Rectal smooth muscle tissue (tissue), 1 donor: ENCODE data around the gene RREB1.

Experiments
- H3K27ac ChIP-seq: one replicate; pipeline ENCODE4 v1.7.0; 2013; ENCODE audit warnings: low read depth, low read length, inconsistent platforms
- H3K27me3 ChIP-seq: one replicate; pipeline ENCODE4 v1.7.0; 2013; ENCODE audit warnings: low read length; ENCODE audit not compliant: control insufficient read depth, insufficient read depth
- H3K36me3 ChIP-seq: one replicate; pipeline ENCODE4 v1.7.0; 2013; ENCODE audit warnings: low read length; ENCODE audit not compliant: control insufficient read depth, insufficient read depth
- H3K4me1 ChIP-seq: one replicate; pipeline ENCODE4 v1.7.0; 2013; ENCODE audit warnings: low read length; ENCODE audit not compliant: control insufficient read depth, insufficient read depth
- H3K4me3 ChIP-seq: one replicate; pipeline ENCODE4 v1.7.0; 2013; ENCODE audit warnings: low read length
- H3K9ac ChIP-seq: one replicate; pipeline ENCODE4 v1.7.0; 2013; ENCODE audit warnings: low read length

RREB1 gene

GRCh38 chr6:7135755-7136154 is 28.0 kb downstream of the RREB1 start:
- Histone ChIP-seq H3K4me3 (no peak overlapping the region), H3K36me3 (no peaks in the 10 kb centered on the region), H3K27me3 (no peaks in the 10 kb centered on the region), H3K4me1 (peaks cover 26% of the 10 kb centered on the region), H3K9ac (no peak overlapping the region), H3K27ac (no peak overlapping the region)

- H3K27me3 ChIP-seq = no peaks in the 10 kb centered on the region
- H3K36me3 ChIP-seq = no peaks in the 10 kb centered on the region
- H3K9ac ChIP-seq = peak overlapping the region; percentile 2
- H3K4me3 ChIP-seq = no peak overlapping the region
- peak overlapping the region; percentile 41 for H3K27ac ChIP-seq
- H3K4me1 ChIP-seq = peaks cover 26% of the 10 kb centered on the region
Measured at GRCh38 chr6:7136859-7137334, 29.1 kb downstream of the RREB1 start.

- Histone ChIP-seq H3K36me3 (no peaks in the 10 kb centered on the region), H3K9ac (peak overlapping the region; percentile 2), H3K4me3 (peak overlapping the region; percentile 11), H3K27ac (peak overlapping the region; percentile 41), H3K4me1 (peaks cover 29% of the 10 kb centered on the region), H3K27me3 (no peaks in the 10 kb centered on the region)
Measured at GRCh38 chr6:7137335-7138045, 29.7 kb downstream of the RREB1 start.

- H3K36me3 ChIP-seq = no peaks in the 10 kb centered on the region
- H3K27me3 ChIP-seq = no peaks in the 10 kb centered on the region
- H3K27ac ChIP-seq = peak overlapping the region; percentile 41
- H3K4me3 ChIP-seq = no peak overlapping the region
- H3K4me1 ChIP-seq = peaks cover 29% of the 10 kb centered on the region
- no peak overlapping the region for H3K9ac ChIP-seq
Measured at GRCh38 chr6:7138046-7138531, 30.3 kb downstream of the RREB1 start.

GRCh38 chr6:7138921-7139358 is 31.2 kb downstream of the RREB1 start:
- H3K27ac ChIP-seq = peak overlapping the region; percentile 41

GRCh38 chr6:7139835-7140470 is 32.2 kb downstream of the RREB1 start:
- H3K27me3 ChIP-seq = no peaks in the 10 kb centered on the region
- peak overlapping the region; percentile 94 for H3K27ac ChIP-seq
- no peak overlapping the region for H3K9ac ChIP-seq
- peak overlapping the region; percentile 87 for H3K4me3 ChIP-seq
- no peaks in the 10 kb centered on the region for H3K36me3 ChIP-seq
- H3K4me1 ChIP-seq = peaks cover 33% of the 10 kb centered on the region

More at GRCh38 chr6:7138921-7139358, 31.2 kb downstream of the RREB1 start:
- Histone ChIP-seq H3K4me1 (peaks cover 29% of the 10 kb centered on the region), H3K9ac (no peak overlapping the region), H3K36me3 (no peaks in the 10 kb centered on the region), H3K4me3 (no peak overlapping the region), H3K27me3 (no peaks in the 10 kb centered on the region)

GRCh38 chr6:7140631-7141378 is 33.0 kb downstream of the RREB1 start:
- Histone ChIP-seq H3K4me1 (peaks cover 41% of the 10 kb centered on the region), H3K36me3 (no peaks in the 10 kb centered on the region), H3K27me3 (no peaks in the 10 kb centered on the region), H3K27ac (peak overlapping the region; percentile 94), H3K4me3 (peak overlapping the region; percentile 87), H3K9ac (peak overlapping the region; percentile 78)

- no peaks in the 10 kb centered on the region for H3K36me3 ChIP-seq
- no peak overlapping the region for H3K4me3 ChIP-seq
- H3K27ac ChIP-seq = peak overlapping the region; percentile 94
- no peak overlapping the region for H3K9ac ChIP-seq
- peaks cover 50% of the 10 kb centered on the region for H3K4me1 ChIP-seq
- no peaks in the 10 kb centered on the region for H3K27me3 ChIP-seq
Measured at GRCh38 chr6:7142228-7142801, 34.6 kb downstream of the RREB1 start.

GRCh38 chr6:7142918-7143475 is 35.2 kb downstream of the RREB1 start:
- H3K27ac ChIP-seq = peak overlapping the region; percentile 94
- no peak overlapping the region for H3K9ac ChIP-seq
- peaks cover 50% of the 10 kb centered on the region for H3K4me1 ChIP-seq

GRCh38 chr6:7143476-7143974 is 35.8 kb downstream of the RREB1 start:
- Histone ChIP-seq H3K9ac (no peak overlapping the region), H3K27ac (peak overlapping the region; percentile 59), H3K4me3 (no peak overlapping the region), H3K4me1 (peaks cover 48% of the 10 kb centered on the region), H3K36me3 (no peaks in the 10 kb centered on the region), H3K27me3 (no peaks in the 10 kb centered on the region)

More at GRCh38 chr6:7142918-7143475, 35.2 kb downstream of the RREB1 start:
- Histone ChIP-seq H3K4me3 (no peak overlapping the region), H3K36me3 (no peaks in the 10 kb centered on the region), H3K27me3 (no peaks in the 10 kb centered on the region)

- Histone ChIP-seq H3K9ac (no peak overlapping the region), H3K4me3 (no peak overlapping the region), H3K27ac (peak overlapping the region; percentile 69), H3K27me3 (no peaks in the 10 kb centered on the region), H3K36me3 (no peaks in the 10 kb centered on the region), H3K4me1 (peaks cover 42% of the 10 kb centered on the region)
Measured at GRCh38 chr6:7144872-7145584, 37.3 kb downstream of the RREB1 start.
